GM12874 (cell line): ENCODE measurements around the gene AGAP3.

Experiments
- TF ChIP-seq, protein P1 (sequence below): IDR thresholded peaks from 2 replicates; pipeline ENCODE4 v1.5.1; 2011; ENCODE audit warnings: low read depth, mild to moderate bottlenecking, control low read depth, low read length, moderate library complexity; ENCODE audit not compliant: insufficient read depth

The AGAP3 gene

GRCh38 chr7:151085691-151086620 lies at the start of gene AGAP3:
Gene AGAP3, plus strand, starts transcription at chr7:151086475. Its CDS starts 267 bp downstream, at chr7:151086742.
- TF ChIP-seq, protein P1, sequence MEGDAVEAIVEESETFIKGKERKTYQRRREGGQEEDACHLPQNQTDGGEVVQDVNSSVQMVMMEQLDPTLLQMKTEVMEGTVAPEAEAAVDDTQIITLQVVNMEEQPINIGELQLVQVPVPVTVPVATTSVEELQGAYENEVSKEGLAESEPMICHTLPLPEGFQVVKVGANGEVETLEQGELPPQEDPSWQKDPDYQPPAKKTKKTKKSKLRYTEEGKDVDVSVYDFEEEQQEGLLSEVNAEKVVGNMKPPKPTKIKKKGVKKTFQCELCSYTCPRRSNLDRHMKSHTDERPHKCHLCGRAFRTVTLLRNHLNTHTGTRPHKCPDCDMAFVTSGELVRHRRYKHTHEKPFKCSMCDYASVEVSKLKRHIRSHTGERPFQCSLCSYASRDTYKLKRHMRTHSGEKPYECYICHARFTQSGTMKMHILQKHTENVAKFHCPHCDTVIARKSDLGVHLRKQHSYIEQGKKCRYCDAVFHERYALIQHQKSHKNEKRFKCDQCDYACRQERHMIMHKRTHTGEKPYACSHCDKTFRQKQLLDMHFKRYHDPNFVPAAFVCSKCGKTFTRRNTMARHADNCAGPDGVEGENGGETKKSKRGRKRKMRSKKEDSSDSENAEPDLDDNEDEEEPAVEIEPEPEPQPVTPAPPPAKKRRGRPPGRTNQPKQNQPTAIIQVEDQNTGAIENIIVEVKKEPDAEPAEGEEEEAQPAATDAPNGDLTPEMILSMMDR, result no peak

GRCh38 chr7:151038951-151039849 lies 47.1 kb upstream of the AGAP3 start:
- TF ChIP-seq, protein P1, result no peak

DNA sequence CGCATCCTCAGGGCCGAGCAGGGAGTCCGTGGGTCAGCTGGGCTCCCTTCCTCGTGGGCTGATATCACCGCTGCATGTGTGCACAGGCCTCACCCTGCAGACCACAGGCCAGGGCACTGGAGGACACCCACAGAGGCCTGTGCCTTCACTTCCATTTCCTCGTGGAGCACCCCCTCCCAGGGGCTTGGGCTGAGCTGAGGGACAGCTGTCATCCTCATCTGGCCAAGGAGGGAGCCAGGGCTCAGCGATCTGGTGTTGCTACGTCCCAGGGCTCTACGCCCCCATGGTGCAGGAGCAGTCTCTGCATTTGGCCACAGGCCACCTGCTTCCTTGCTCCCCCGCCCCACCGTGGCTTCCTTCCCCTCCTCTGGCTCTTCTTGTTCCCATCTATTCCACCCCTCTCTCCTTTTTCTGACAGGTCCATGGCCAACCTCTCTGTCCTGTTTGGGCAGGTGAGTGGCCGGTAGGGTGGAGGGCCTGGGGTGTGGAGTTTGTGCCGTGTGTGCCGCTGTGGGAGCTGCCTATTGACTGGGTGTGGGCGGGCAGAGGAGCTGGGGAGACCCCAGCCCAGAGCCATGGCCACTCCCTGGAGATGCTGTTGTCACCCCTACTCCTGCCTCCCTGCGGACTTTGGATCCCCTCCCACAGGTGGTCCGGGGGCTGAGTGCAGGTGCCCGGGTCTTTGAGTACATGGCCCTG lies 46.3 kb upstream of the AGAP3 start:
- TF ChIP-seq, protein P1, result no peak

DNA sequence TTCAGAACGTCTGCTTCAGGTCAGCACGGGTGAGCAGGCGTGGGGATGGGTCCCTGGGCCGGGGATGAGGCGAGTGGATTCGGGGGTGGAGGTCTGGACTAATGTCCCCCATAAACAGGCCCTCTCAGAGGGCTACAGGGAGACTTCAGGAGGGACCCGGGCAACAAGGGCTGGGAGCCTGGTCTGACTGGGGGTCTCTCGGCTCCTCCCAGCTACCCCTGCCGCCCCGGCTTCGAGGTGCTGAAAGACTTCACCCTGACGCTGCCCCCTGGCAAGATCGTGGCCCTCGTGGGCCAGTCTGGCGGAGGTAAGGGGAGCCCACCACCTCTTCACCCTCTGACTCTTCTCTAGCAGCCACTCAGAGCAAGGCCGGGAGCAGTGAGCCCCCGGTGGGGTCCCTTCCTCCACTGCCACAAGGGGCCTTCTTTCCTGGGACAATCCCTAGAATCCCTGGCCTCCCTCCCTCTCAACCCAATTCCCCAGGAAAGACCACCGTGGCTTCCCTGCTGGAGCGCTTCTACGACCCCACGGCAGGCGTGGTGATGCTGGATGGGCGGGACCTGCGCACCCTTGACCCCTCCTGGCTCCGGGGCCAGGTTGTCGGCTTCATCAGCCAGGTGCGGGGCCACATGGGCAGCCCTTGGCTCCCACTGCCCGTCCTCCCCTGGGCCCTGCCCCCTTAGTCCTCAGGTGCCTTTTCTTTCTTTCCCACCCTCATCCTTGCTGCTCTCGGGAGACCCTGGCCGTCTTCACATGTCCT lies 45.5 kb upstream of the AGAP3 start:
- TF ChIP-seq, protein P1, result no peak

DNA sequence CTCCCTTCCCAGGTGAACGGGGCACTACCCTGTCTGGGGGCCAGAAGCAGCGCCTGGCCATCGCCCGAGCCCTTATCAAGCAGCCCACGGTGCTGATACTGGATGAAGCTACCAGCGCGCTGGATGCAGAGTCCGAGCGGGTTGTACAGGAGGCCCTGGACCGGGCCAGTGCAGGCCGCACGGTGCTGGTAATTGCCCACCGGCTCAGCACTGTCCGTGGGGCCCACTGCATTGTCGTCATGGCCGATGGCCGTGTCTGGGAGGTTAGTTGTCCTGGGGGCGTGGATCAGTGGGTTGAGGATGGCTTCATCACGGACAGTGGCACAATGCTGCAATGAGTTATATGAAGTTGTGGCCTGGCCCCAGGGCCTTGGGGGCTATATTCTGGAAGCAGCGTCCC lies 42.3 kb upstream of the AGAP3 start:
- TF ChIP-seq, protein P1, result no peak

DNA sequence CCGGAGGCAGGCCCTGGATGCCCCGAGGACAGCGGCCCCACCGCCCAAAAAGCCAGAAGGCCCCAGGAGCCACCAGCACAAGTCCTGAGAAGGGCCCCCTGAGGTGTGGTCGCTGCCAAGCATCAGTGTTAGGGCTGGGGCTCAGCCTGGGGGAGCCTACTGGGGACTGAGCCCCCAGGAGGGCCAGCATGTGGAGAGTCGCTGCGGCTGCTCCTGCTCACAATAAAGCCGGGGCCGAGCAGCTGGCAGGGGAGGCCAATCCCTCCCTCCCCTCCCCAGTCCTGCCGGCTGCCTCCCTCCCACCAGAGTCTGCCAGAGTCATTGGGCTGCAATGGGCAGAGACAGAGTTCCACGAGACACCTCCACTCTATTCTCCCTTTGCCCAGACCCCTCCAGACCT lies 41.0 kb upstream of the AGAP3 start:
- TF ChIP-seq, protein P1, result no peak
